Measurements from ENCODE around the gene PARP4. TPM values are rescaled to one million over a fixed set of nuclear protein-coding genes. Genes with fewer than 3 reads are reported as not detected.
"Not testable (repeated sequence)": the region's sequence is repeated elsewhere in the genome, so short reads cannot be mapped to it uniquely, and the experiment has no call there.

PARP4 gene
- total and polyA plus RNA-seq, 2 experiments from 2014 or later = 20.4 to 37.8 TPM

DNA sequence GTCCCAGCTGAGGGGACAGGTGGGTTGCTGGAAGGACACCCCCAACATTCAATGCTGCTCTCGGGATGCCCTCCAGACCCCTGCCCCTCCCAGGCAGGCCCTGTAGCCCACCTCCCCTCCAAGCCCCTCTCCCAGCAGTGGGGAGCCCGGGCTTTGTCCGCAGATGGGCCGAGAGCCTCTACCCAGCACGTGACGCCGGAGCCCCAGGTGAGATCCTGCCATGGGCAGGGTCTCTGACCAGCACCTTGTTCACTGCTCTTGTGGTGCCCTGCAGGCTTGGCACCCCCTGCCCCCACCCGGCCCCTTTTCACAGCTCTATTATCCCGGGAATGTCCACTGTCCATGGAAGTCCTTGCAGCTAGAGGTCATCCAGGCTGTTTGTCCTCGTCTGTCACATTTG is 126.7 kb downstream of the PARP4 start:
- Histone ChIP-seq H3K36me3 (no peaks in the 10 kb centered on the region), H3K27ac (no peak overlapping the region), H3K4me1 (ENCODE audit: low read depth) (no peaks in the 10 kb centered on the region), H3K9me3 (ENCODE audit: low read depth) (no peaks in the 10 kb centered on the region), H3K4me3 (no peak overlapping the region), H3K27me3 (no peaks in the 10 kb centered on the region)
- TF ChIP-seq, protein P1, sequence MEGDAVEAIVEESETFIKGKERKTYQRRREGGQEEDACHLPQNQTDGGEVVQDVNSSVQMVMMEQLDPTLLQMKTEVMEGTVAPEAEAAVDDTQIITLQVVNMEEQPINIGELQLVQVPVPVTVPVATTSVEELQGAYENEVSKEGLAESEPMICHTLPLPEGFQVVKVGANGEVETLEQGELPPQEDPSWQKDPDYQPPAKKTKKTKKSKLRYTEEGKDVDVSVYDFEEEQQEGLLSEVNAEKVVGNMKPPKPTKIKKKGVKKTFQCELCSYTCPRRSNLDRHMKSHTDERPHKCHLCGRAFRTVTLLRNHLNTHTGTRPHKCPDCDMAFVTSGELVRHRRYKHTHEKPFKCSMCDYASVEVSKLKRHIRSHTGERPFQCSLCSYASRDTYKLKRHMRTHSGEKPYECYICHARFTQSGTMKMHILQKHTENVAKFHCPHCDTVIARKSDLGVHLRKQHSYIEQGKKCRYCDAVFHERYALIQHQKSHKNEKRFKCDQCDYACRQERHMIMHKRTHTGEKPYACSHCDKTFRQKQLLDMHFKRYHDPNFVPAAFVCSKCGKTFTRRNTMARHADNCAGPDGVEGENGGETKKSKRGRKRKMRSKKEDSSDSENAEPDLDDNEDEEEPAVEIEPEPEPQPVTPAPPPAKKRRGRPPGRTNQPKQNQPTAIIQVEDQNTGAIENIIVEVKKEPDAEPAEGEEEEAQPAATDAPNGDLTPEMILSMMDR (IDR thresholded peaks at IDR 0.05; ENCODE audit: low read depth, low read length) = no peak
- DNase-seq (ENCODE audit: low read depth in 1 of 2, low spot score in 1 of 2) = no peak

DNA sequence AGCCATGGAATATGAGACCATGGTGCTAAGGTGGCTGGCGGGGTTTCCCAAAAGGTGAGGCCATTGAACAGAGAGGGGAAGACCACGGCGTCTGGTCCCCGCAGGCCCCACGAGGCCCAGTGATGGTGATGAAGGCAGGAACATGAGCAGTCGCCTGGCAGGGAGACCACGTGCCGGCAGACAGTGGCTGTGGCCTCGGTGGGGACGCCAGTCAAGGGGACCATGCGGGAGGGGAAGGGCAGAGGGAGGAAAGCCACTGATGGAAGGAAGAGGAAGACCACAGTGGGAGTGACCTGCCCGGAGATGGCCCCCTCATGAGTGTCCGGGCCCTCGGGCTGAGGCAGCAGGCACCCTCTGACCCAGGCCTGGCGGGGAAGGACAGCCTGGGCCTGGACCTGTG is 127.6 kb downstream of the PARP4 start:
- not testable (repeated sequence) for H3K27ac ChIP-seq; H3K36me3 ChIP-seq; H3K27me3 ChIP-seq; H3K9me3 ChIP-seq (ENCODE audit: low read depth); H3K4me1 ChIP-seq (ENCODE audit: low read depth); H3K4me3 ChIP-seq; DNase-seq (ENCODE audit: low read depth in 1 of 2, low spot score in 1 of 2)

- H3K4me1 ChIP-seq (ENCODE audit: low read depth); H3K27me3 ChIP-seq; H3K9me3 ChIP-seq (ENCODE audit: low read depth); H3K4me3 ChIP-seq; H3K36me3 ChIP-seq; H3K27ac ChIP-seq; DNase-seq (ENCODE audit: low read depth in 1 of 2, low spot score in 1 of 2): not testable (repeated sequence)
These were observed 128.5 kb downstream of the PARP4 start for GRCh38 chr13:24384091-24384490.

DNA sequence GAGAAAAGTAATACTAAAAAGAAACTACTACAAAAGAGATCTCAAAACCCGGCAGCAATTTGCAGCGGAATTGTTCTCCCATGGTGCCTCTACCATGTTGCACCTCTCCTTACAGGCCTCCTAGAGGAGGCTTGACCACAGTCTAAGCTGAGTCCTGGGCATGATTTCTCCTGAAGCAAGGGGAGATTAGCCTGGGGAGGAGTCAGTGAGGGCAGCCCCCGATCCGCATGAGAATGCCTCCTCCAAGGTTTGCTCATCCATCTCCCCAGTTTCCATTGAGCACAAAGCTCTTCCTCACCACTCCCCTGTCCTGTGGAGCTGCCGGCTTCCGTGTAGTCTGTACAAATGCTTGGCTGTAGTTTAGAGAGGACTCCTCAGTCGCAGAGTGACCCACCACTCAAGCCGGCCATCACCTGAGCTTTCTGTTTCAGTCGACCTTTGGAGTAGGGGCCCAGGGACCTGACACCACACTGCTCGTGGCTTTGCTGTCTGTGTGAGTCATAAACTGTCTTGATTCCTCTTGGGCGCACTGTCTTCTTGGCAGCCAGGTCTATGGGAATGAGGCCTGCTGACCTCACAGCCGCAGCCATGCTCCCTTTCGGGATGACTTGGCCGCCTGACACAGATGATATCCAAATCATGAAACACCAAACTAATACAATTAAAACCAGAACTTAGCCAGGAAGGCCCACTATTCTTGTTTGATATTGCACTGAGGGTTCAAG is 130.9 kb downstream of the PARP4 start:
- Histone ChIP-seq H3K9me3 (ENCODE audit: low read depth) (no peaks in the 10 kb centered on the region), H3K36me3 (no peaks in the 10 kb centered on the region), H3K4me3 (no peak overlapping the region), H3K27me3 (no peaks in the 10 kb centered on the region), H3K27ac (no peak overlapping the region), H3K4me1 (ENCODE audit: low read depth) (no peaks in the 10 kb centered on the region)
- TF ChIP-seq, protein P1 (IDR thresholded peaks at IDR 0.05; ENCODE audit: low read depth, low read length) = no peak
- peak in 1 of 2 donors; percentile 56 for DNase-seq (ENCODE audit: low read depth in 1 of 2, low spot score in 1 of 2)

- H3K9me3 ChIP-seq (ENCODE audit: low read depth); H3K27me3 ChIP-seq; H3K27ac ChIP-seq; H3K4me1 ChIP-seq (ENCODE audit: low read depth); H3K36me3 ChIP-seq; DNase-seq (ENCODE audit: low read depth in 1 of 2, low spot score in 1 of 2); H3K4me3 ChIP-seq: not testable (repeated sequence)
These were observed 131.7 kb downstream of the PARP4 start for GRCh38 chr13:24380881-24381280.

- H3K27ac ChIP-seq; H3K4me3 ChIP-seq; H3K27me3 ChIP-seq; H3K4me1 ChIP-seq (ENCODE audit: low read depth); H3K9me3 ChIP-seq (ENCODE audit: low read depth); DNase-seq (ENCODE audit: low read depth in 1 of 2, low spot score in 1 of 2); H3K36me3 ChIP-seq: not testable (repeated sequence)
These were observed 132.4 kb downstream of the PARP4 start for GRCh38 chr13:24380227-24380626.

DNA sequence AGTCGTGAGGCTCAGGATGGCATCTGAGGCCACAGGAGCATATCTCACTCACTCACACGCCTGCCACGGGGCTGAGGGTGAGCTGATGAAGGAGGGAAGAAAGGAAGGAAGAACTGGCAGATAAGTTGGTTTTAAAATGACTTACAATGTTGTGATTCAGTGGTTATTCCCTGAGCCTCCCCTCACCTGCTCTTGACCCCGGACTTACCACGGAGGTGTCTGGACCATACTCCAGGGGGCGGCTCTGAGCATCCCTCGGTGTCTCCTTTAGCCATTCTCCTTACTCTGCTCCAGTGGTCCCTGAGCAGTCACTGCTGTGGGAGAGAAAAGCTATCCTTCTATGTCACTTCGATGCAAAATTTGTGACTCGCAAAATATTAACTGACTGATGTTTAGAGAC is 141.3 kb downstream of the PARP4 start:
- DNase-seq (ENCODE audit: low read depth in 1 of 2, low spot score in 1 of 2); H3K27me3 ChIP-seq; H3K27ac ChIP-seq; H3K36me3 ChIP-seq; H3K4me3 ChIP-seq; H3K4me1 ChIP-seq (ENCODE audit: low read depth); H3K9me3 ChIP-seq (ENCODE audit: low read depth): not testable (repeated sequence)

Other genes starting within 250 kb of the PARP4 start
- gene C1QTNF9, start 203.2 kb downstream of the PARP4 start, total RNA-seq = 0.12 TPM in 1 of 2 replicates, not detected in the other
- not detected in 2 replicates for gene C1QTNF9, start 203.2 kb downstream of the PARP4 start, polyA plus RNA-seq
- not detected in 2 replicates for gene ATP12A, start 167.6 kb upstream of the PARP4 start, total RNA-seq
- not detected in 2 replicates for gene ATP12A, start 167.6 kb upstream of the PARP4 start, polyA plus RNA-seq

Measured in cardiac muscle cell (in vitro differentiated cells and primary cell).